Gastroesophageal sphincter (tissue), 4 donors: ENCODE results near the gene ETFA. TPM values are rescaled to one million over a fixed set of nuclear protein-coding genes. Genes with fewer than 3 reads are reported as not detected.
A peak's percentile ranks its signal among the peaks of the same experiment; 100 is the strongest.

Experiments
- ATAC-seq: fragments of 150-250 bp; one replicate; pipeline ENCODE4 v1.9.1; 2016; ENCODE audit warnings: mild to moderate bottlenecking, moderate library complexity
- H3K27ac ChIP-seq, 4 donors: fragments of 200-600 bp; sonication (generic) in 3 of 4; 1 replicate in 3 of 4; 2 replicates in 1 of 4; pipeline ENCODE4 v1.5.1; 2016 to 2019
- H3K27me3 ChIP-seq: fragments of 200-600 bp; sonication (generic); one replicate; pipeline ENCODE4 v1.5.1; 2019
- H3K36me3 ChIP-seq, 2 donors: fragments of 200-600 bp; sonication (generic); one replicate each; pipeline ENCODE4 v1.5.1; 2019; ENCODE audit warnings: control low read depth in 1 of 2
- H3K4me1 ChIP-seq, 3 donors: fragments of 200-600 bp; sonication (generic); 1 replicate in 2 of 3; 2 replicates in 1 of 3; pipeline ENCODE4 v1.5.1; 2016 to 2019; ENCODE audit warnings: control low read depth in 2 of 3
- H3K4me3 ChIP-seq, 2 donors: fragments of 200-600 bp; sonication (generic); one replicate each; pipeline ENCODE4 v1.5.1; 2019; ENCODE audit warnings: mild to moderate bottlenecking in 1 of 2, moderate library complexity in 1 of 2
- H3K9me3 ChIP-seq, 3 donors: fragments of 200-600 bp; sonication (generic); one replicate each; pipeline ENCODE4 v1.5.1; 2017 to 2019; ENCODE audit warnings: control low read depth in 2 of 3
- CTCF ChIP-seq, 4 experiments: fragments of 200-600 bp in 2 of 4; fragments of 450-650 bp in 2 of 4; sonication (generic) in 1 of 4; IDR thresholded peaks; one replicate each; pipeline ENCODE4 v1.5.1; 2017 to 2019; ENCODE audit warnings: antibody characterized with exemption in 4 of 4, mild to moderate bottlenecking in 2 of 4, moderate library complexity in 2 of 4
- EP300 ChIP-seq: sonication (generic); formaldehyde crosslinking; IDR thresholded peaks from one replicate; pipeline ENCODE4 v1.6.1; 2017; ENCODE audit warnings: antibody characterized with exemption, mild to moderate bottlenecking
- POLR2A ChIP-seq, 2 donors: fragments of 450-650 bp; IDR thresholded peaks; one replicate each; pipeline ENCODE4 v1.6.1; 2017; ENCODE audit warnings: antibody characterized with exemption in 2 of 2, mild to moderate bottlenecking in 2 of 2, moderate library complexity in 1 of 2
- POLR2AphosphoS5 ChIP-seq: sonication (generic); formaldehyde crosslinking; IDR thresholded peaks from one replicate; pipeline ENCODE4 v1.6.1; 2017; ENCODE audit warnings: antibody characterized with exemption
- WGBS, 2 donors: methylation state at CpG; one replicate each; pipeline ENCODE4 v1.1.5; 2018; ENCODE audit warnings: low coverage in 1 of 2; 5-methylcytosine and 5-hydroxymethylcytosine counted together
- total RNA-seq, 4 donors: library from RNA; depleted of rRNA; stranded (reverse); fragments of >200 nt; gene quantifications; one replicate each; pipeline ENCODE4 v1.1.0, GENCODE V29; 2016

The ETFA gene
- total RNA-seq, 4 donors from 2014 or later, result 113 to 168 (median 137) TPM

GRCh38 chr15:76176059-76176458, 135.2 kb downstream of the ETFA start:
- peaks cover 43% of the 10 kb centered on the region for H3K27me3 ChIP-seq
- H3K9me3 ChIP-seq, result no peaks in the 10 kb centered on the region
- TF ChIP-seq POLR2A (IDR thresholded peaks at IDR 0.05), result no peak
- no peak for TF ChIP-seq POLR2AphosphoS5
- no peak for TF ChIP-seq EP300
- TF ChIP-seq CTCF (IDR thresholded peaks at IDR 0.05), result no peak
- peaks cover 0 to 3% (median under 1%) of the 10 kb centered on the region in 3 donors for H3K4me1 ChIP-seq
- no CpG with 5 or more reads among the region's 10 CpGs for WGBS, 2 donors
- no peak overlapping the region for H3K27ac ChIP-seq
- H3K36me3 ChIP-seq, result no peaks in the 10 kb centered on the region
- no peak for ATAC-seq
- no peak overlapping the region for H3K4me3 ChIP-seq

DNA sequence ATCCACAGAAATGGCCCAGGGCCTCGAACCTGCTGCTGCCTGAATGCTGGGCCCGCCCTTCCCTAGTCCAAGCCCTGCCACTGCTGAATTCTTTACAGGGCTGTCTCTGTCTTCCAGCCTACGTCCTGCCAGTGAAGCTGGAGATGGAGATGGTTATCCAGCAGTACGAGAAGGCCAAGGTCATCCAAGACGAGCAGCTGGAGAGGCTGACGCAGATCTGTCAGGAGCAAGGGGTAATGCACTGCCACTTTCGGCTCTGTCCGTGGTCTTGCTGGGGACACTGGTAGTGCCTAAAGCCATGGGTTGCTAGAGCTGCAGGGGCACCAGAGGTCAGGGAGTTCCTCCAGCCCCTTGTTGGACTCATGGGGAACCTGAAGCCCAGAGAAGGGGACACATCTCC, 135.8 kb downstream of the ETFA start:
- TF ChIP-seq POLR2AphosphoS5 (no peak), CTCF (IDR thresholded peaks at IDR 0.05) (no peak), POLR2A (IDR thresholded peaks at IDR 0.05) (no peak), EP300 (no peak)
- Histone ChIP-seq H3K4me1 (peaks cover 0 to 8% (median 6%) of the 10 kb centered on the region in 3 donors), H3K4me3 (no peak overlapping the region), H3K27ac (no peak overlapping the region), H3K27me3 (peaks cover 43% of the 10 kb centered on the region), H3K36me3 (no peaks in the 10 kb centered on the region), H3K9me3 (no peaks in the 10 kb centered on the region)
- no peak for ATAC-seq
- 100% methylated on average over 2 of the region's 8 CpGs; no CpG with 5 or more reads in 1 of the 2 donors for WGBS, 2 donors

- Histone ChIP-seq H3K36me3 (no peaks in the 10 kb centered on the region), H3K9me3 (no peaks in the 10 kb centered on the region), H3K4me3 (no peak overlapping the region), H3K4me1 (peaks cover 0 to 11% (median 9%) of the 10 kb centered on the region in 3 donors), H3K27me3 (peaks cover 43% of the 10 kb centered on the region), H3K27ac (no peak overlapping the region)
- WGBS, 2 donors, result 95% methylated on average over 3 to 5 of the region's 5 CpGs
- ATAC-seq, result no peak
- TF ChIP-seq POLR2AphosphoS5, result no peak
- no peak for TF ChIP-seq CTCF (IDR thresholded peaks at IDR 0.05)
- no peak for TF ChIP-seq EP300
- no peak for TF ChIP-seq POLR2A (IDR thresholded peaks at IDR 0.05)
Observed at GRCh38 chr15:76174654-76175053, 136.6 kb downstream of the ETFA start.

DNA sequence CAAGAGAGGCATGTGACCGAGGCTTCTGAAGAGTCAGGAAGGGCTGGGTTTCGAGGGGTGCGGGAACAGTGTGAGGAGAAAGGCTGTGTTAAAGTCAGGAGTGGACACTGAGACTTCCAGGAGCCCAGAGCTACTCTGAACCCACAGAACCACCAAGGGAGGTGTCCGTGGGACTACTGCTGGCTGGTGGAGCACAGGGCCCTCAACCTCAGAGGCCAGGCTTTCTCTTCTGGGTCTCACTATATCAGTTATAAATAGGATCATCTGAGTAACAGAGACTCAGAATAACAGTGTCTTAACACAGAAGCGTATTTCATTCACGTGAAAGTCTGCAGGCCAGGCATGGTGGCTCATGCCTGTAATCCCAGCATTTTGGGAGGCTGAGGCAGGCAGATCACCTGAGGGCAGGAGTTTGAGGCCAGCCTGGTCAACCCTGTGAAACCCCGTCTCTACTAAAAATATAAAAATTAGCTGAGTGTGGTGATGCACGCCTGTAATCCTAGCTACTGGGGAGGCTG, 137.9 kb downstream of the ETFA start:
- Histone ChIP-seq H3K36me3 (no peaks in the 10 kb centered on the region), H3K4me1 (peaks cover 0 to 9% (median 9%) of the 10 kb centered on the region in 3 donors), H3K9me3 (no peaks in the 10 kb centered on the region), H3K4me3 (no peak overlapping the region), H3K27me3 (peaks cover 34% of the 10 kb centered on the region), H3K27ac (no peak overlapping the region)
- TF ChIP-seq POLR2AphosphoS5 (no peak), CTCF (IDR thresholded peaks at IDR 0.05) (no peak), EP300 (no peak), POLR2A (IDR thresholded peaks at IDR 0.05) (no peak)
- ATAC-seq, result no peak
- WGBS, 2 donors, result 55 to 83% methylated on average over 2 to 3 of the region's 8 CpGs

- Histone ChIP-seq H3K4me3 (no peak overlapping the region), H3K4me1 (peaks cover 0 to 9% (median 8%) of the 10 kb centered on the region in 3 donors), H3K9me3 (no peaks in the 10 kb centered on the region), H3K27me3 (peaks cover 28% of the 10 kb centered on the region), H3K36me3 (no peaks in the 10 kb centered on the region), H3K27ac (peak overlapping the region in 1 of 4 donors; percentile 42)
- WGBS, 2 donors, result 18% methylated on average over 5 of the region's 16 CpGs; no CpG with 5 or more reads in 1 of the 2 donors
- ATAC-seq, result no peak
- TF ChIP-seq POLR2A (IDR thresholded peaks at IDR 0.05), result no peak
Observed at GRCh38 chr15:76172782-76173181, 138.5 kb downstream of the ETFA start.
